GM12878 (cell line): ENCODE data around the gene SATB1. TPM values are rescaled to one million over a fixed set of nuclear protein-coding genes. Genes with fewer than 3 reads are reported as not detected.

Experiments used
- ATAC-seq: fragments of 200-7000 bp; cut with Tn5 transposase; 3 replicates; pipeline ENCODE4 v1.9.1; 2020; ENCODE audit warnings: mild to moderate bottlenecking, moderate library complexity
- BruUV-seq: library from RNA; stranded (reverse); fragments of 400-500 nt; replicated peaks from 2 replicates; lab custom pipeline; 2021; lab: Mats Ljungman, UMichigan
- CTCF ChIA-PET: fragments of 300-600 bp; sonication (Branson Sonifier 250); formaldehyde crosslinking; extraction: SDS; loops from one replicate; lab custom pipeline; 2021; ENCODE audit warnings: inconsistent platforms; lab: Yijun Ruan, JAX
- POLR2A ChIA-PET: fragments of 350-600 bp; formaldehyde crosslinking; extraction: SDS; loops from one replicate; lab custom pipeline; 2021; ENCODE audit warnings: inconsistent platforms; lab: Charles Lee
- RAD21 ChIA-PET: fragments of 300-600 bp; sonication (Branson Sonifier 250); formaldehyde crosslinking; loops from one replicate; lab custom pipeline; 2023; ENCODE audit warnings: antibody characterized with exemption; ENCODE audit not compliant: unreplicated experiment; lab: Charles Lee
- SMC1A ChIA-PET: fragments of 300-600 bp; sonication (Branson Sonifier 250); formaldehyde crosslinking; loops from one replicate; lab custom pipeline; 2023; ENCODE audit not compliant: unreplicated experiment, uncharacterized antibody; lab: Charles Lee
- DNase-seq: peaks from one replicate; pipeline ENCODE4 v3.0.0-alpha.2; 2011; ENCODE audit warnings: low read depth, low spot score
- FAIRE-seq: peaks from 3 replicates; lab custom pipeline; 2011; peaks lifted over from hg19 to GRCh38; lab: Jason Lieb, UNC
- H2AFZ ChIP-seq: 2 replicates; pipeline ENCODE4 v1.6.0; 2011; ENCODE audit warnings: low read depth, low read length, control low read depth; ENCODE audit not compliant: control insufficient read depth
- H3K27ac ChIP-seq: 2 replicates; pipeline ENCODE4 v1.5.1; 2011; ENCODE audit warnings: control low read depth; ENCODE audit not compliant: control insufficient read depth, insufficient read depth
- H3K27me3 ChIP-seq, 2 experiments: replicated peaks in 1 of 2; 2 replicates each; pipeline versions ENCODE4 v1.6.0 to v1.6.1; 2011; ENCODE audit warnings: low read length in 1 of 2; ENCODE audit not compliant: control insufficient read depth in 2 of 2, insufficient read depth in 2 of 2
- H3K36me3 ChIP-seq, 2 experiments: 2 replicates each; pipeline ENCODE4 v1.5.1; 2011; ENCODE audit warnings: low read length in 1 of 2; ENCODE audit not compliant: control insufficient read depth in 2 of 2, insufficient read depth in 2 of 2
- H3K4me1 ChIP-seq: 2 replicates; pipeline ENCODE4 v1.6.1; 2011; ENCODE audit warnings: mild to moderate bottlenecking, low read length, moderate library complexity, mixed read lengths; ENCODE audit not compliant: control insufficient read depth, insufficient read depth
- H3K4me2 ChIP-seq: 2 replicates; pipeline ENCODE4 v1.6.0; 2011; ENCODE audit warnings: control low read depth; ENCODE audit not compliant: control insufficient read depth, insufficient read depth
- H3K4me3 ChIP-seq: fragments of 200-600 bp; sonication (generic); 2 replicates; pipeline ENCODE4 v1.5.1; 2016
- H3K79me2 ChIP-seq: 2 replicates; pipeline ENCODE4 v1.6.0; 2011; ENCODE audit warnings: low read length; ENCODE audit not compliant: control insufficient read depth, insufficient read depth
- H3K9ac ChIP-seq: 2 replicates; pipeline ENCODE4 v1.8.0; 2011; ENCODE audit warnings: low read length, control low read depth, mixed read lengths; ENCODE audit not compliant: control insufficient read depth, insufficient read depth
- H3K9me3 ChIP-seq: replicated peaks from 3 replicates; pipeline ENCODE4 v1.5.1; 2011; ENCODE audit warnings: mild to moderate bottlenecking, low read length; ENCODE audit not compliant: control insufficient read depth, insufficient read depth
- H4K20me1 ChIP-seq: 2 replicates; pipeline ENCODE4 v1.6.0; 2011; ENCODE audit not compliant: control insufficient read depth, insufficient read depth
- CHD1 ChIP-seq: IDR thresholded peaks from 2 replicates; pipeline ENCODE4 v1.6.1; 2012; ENCODE audit warnings: low read depth, low read length, improper control_type of control experiment
- EED ChIP-seq: sonication (generic); IDR thresholded peaks from 2 replicates; pipeline ENCODE4 v1.6.1; 2016; ENCODE audit warnings: antibody characterized with exemption, low read depth
- PKNOX1 ChIP-seq: fragments of 450-650 bp; IDR thresholded peaks from 2 replicates; pipeline ENCODE4 v1.6.1; 2016; ENCODE audit warnings: mild to moderate bottlenecking
- SMAD5 ChIP-seq: IDR thresholded peaks from 2 replicates; pipeline ENCODE4 v1.6.1; 2016; ENCODE audit warnings: antibody characterized with exemption, low read depth
- SMARCA5 ChIP-seq: fragments of 450-650 bp; IDR thresholded peaks from 2 replicates; pipeline ENCODE4 v1.6.1; 2017; ENCODE audit warnings: mild to moderate bottlenecking
- TCF12 ChIP-seq: IDR thresholded peaks from 2 replicates; pipeline ENCODE4 v1.6.1; 2011; ENCODE audit warnings: low read depth, mild to moderate bottlenecking, low read length
- ZNF622 ChIP-seq: fragments of 450-650 bp; IDR thresholded peaks from 2 replicates; pipeline ENCODE4 v1.6.1; 2017; ENCODE audit warnings: mild to moderate bottlenecking, inconsistent platforms
- WGBS: methylation state at CpG from one replicate; pipeline ENCODE4 v1.1.6; 2016; ENCODE audit warnings: low lambda C conversion rate; ENCODE audit not compliant: insufficient replicate concordance, insufficient coverage; ENCODE audit errors: missing lambda C conversion rate; 5-methylcytosine and 5-hydroxymethylcytosine counted together
- in situ Hi-C: fragments of 300-500 bp; cut with MboI; formaldehyde crosslinking; loops from 9 replicates; pipeline ENCODE4 v1.14.3; 2018; ENCODE audit warnings: mixed read lengths
- intact Hi-C: fragments of 100-400 bp; cut with micrococcal nuclease; formaldehyde crosslinking; loops from one replicate; pipeline ENCODE4 v1.14.2; 2022; ENCODE audit not compliant: unreplicated experiment
- polyA plus RNA-seq, 11 experiments: library from polyadenylated mRNA; depleted of rRNA in 4 of 11; unstranded in 6 of 11; stranded (reverse) in 5 of 11; fragments of >200 nt; fragmentation: Nextera tagmentation in 4 of 11; fragmentation: Illumina TruSeq in 1 of 11; extraction: Ambion mirVana in 4 of 11; extraction: Trizol in 1 of 11; gene quantifications; 1 replicate in 1 of 11; 2 replicates in 10 of 11; pipeline versions ENCODE4 v1.2.1 to v1.2.3, GENCODE V29; 2011 to 2016; ENCODE audit warnings: inconsistent platforms in 2 of 11, missing spikeins in 2 of 11, low read depth in 1 of 11
- total RNA-seq, 4 experiments: library from RNA; depleted of rRNA in 3 of 4; stranded (reverse); fragments of >200 nt in 3 of 4; fragmentation: Illumina TruSeq in 1 of 4; extraction: Trizol in 1 of 4; gene quantifications; 2 replicates each; pipeline versions ENCODE4 v1.2.1 to v1.2.3, GENCODE V29; 2013 to 2021
- TF ChIP-seq, protein P1 (sequence below): IDR thresholded peaks from 2 replicates; pipeline ENCODE4 v1.6.1; 2011; ENCODE audit warnings: low read depth, mild to moderate bottlenecking, low read length, moderate library complexity, borderline replicate concordance; ENCODE audit errors: extremely low read depth
- TF ChIP-seq, protein P2 (sequence below): fragments of 450-650 bp; IDR thresholded peaks from 2 replicates; pipeline ENCODE4 v1.6.1; 2018; ENCODE audit warnings: borderline replicate concordance, mild to moderate bottlenecking; ENCODE audit not compliant: partially characterized antibody

The SATB1 gene
- total and polyA plus RNA-seq, 10 of the 15 experiments (the other 5 are each of a cell fraction or from before 2014, with no cell fraction given): 0.01 to 0.72 (median 0.07) TPM; not detected in 4

- TF ChIP-seq TCF12 (no peak), PKNOX1 (no peak), CHD1 (no peak), EED (no peak), SMAD5 (no peak)
- TF ChIP-seq, protein P1, sequence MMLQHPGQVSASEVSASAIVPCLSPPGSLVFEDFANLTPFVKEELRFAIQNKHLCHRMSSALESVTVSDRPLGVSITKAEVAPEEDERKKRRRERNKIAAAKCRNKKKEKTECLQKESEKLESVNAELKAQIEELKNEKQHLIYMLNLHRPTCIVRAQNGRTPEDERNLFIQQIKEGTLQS: no peak
These were observed 20.0 kb downstream of the SATB1 start (continued) for GRCh38 chr3:18405141-18405540.

- in situ Hi-C loops: no loop called here
- Histone ChIP-seq H3K36me3 (no peaks in the 10 kb centered on the region), H4K20me1 (no peaks in the 10 kb centered on the region), H3K9ac (no peak overlapping the region), H3K4me1 (no peaks in the 10 kb centered on the region), H3K27me3 (no peaks in the 10 kb centered on the region; a peak in 1 of 4 replicates), H3K27ac (no peak overlapping the region), H2AFZ (no peak overlapping the region), H3K79me2 (no peaks in the 10 kb centered on the region), H3K4me2 (no peak overlapping the region), H3K4me3 (no peak overlapping the region), H3K9me3 (no peaks in the 10 kb centered on the region)
- no peak for FAIRE-seq
- ATAC-seq: no peak
- ChIA-PET RAD21 (no interaction called here), SMC1A (no interaction called here), CTCF (no interaction called here), POLR2A (no interaction called here)
- 14% methylated on average over 2 of the region's 2 CpGs for WGBS
- intact Hi-C loops: no loop called here
- TF ChIP-seq ZNF622: no peak
- TF ChIP-seq SMARCA5: no peak
- TF ChIP-seq, protein P2, sequence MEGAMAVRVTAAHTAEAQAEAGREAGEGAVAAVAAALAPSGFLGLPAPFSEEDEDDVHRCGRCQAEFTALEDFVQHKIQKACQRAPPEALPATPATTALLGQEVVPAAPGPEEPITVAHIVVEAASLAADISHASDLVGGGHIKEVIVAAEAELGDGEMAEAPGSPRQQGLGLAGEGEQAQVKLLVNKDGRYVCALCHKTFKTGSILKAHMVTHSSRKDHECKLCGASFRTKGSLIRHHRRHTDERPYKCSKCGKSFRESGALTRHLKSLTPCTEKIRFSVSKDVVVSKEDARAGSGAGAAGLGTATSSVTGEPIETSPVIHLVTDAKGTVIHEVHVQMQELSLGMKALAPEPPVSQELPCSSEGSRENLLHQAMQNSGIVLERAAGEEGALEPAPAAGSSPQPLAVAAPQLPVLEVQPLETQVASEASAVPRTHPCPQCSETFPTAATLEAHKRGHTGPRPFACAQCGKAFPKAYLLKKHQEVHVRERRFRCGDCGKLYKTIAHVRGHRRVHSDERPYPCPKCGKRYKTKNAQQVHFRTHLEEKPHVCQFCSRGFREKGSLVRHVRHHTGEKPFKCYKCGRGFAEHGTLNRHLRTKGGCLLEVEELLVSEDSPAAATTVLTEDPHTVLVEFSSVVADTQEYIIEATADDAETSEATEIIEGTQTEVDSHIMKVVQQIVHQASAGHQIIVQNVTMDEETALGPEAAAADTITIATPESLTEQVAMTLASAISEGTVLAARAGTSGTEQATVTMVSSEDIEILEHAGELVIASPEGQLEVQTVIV: no peak
- no peak for DNase-seq
- no TSS peak for BruUV-seq
These were observed 22.1 kb downstream of the SATB1 start for GRCh38 chr3:18403061-18403460.
